Measurements from ENCODE around the gene LSM2. TPM values are rescaled to one million over a fixed set of nuclear protein-coding genes. Genes with fewer than 3 reads are reported as not detected.

The LSM2 gene
- total and polyA plus RNA-seq, 9 of the 15 experiments (the other 6 are each of a cell fraction or from before 2014, with no cell fraction given), result 154 to 407 (median 223) TPM

DNA sequence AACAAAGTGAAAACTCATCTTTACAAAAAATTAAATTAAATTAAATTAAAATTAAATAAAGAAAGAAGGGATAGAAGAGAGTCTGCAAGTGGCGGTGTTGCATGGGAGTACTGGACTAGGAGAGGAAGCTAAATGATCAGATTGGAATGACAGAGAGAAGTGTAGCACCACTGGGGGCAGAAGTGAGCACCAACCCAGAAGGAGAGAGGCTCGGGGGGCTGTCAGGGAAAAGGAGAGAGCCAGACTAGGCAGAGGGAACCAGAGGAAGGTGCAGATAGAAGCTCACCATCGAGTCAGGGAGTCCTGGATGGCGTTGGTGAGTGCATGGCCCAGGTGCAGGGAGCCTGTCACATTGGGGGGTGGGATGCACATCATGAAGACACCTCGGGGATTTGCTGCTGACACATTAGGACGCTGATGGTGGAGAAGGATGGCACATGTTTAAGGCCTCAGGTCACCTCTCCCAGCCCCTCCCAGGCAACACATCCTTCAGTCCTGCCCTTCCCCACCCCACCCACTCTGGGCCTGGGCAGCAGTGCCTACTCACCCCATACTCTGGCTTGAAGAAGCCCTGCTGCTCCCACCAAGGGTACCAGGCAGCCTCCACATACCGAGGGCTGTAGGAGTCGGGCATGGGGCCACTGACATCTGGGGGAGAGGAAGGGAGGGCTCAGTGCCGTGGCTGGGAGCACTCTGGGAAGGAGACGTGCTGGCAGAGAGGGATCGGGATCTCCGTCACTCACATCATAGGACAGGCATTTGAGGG lies 15.3 kb downstream of the LSM2 start (continued):
- TF ChIP-seq ZNF318 (IDR thresholded peaks at IDR 0.05; ENCODE audit: borderline replicate concordance in 1 of 2, low read depth in 1 of 2) (no peak), SIRT6 (IDR thresholded peaks at IDR 0.05; ENCODE audit: low read depth, low read length) (no peak), ZNF12 (CRISPR knock-in tag; IDR thresholded peaks at IDR 0.05) (no peak), NR2C2 (CRISPR knock-in tag; IDR thresholded peaks at IDR 0.05) (0 out of 2 replicates have a peak, but pooled peaks have one; percentile 11), NR2C2 (tag; IDR thresholded peaks at IDR 0.05) (no peak), RCOR1 (IDR thresholded peaks at IDR 0.05; ENCODE audit: borderline replicate concordance in 1 of 2, low read depth in 2 of 2, low read length in 2 of 2) (peak in 1 of 2 experiments; percentile 34; a peak in 1 of 4 replicates), NBN (IDR thresholded peaks at IDR 0.05; ENCODE audit: low read depth) (0 out of 2 replicates have a peak, but pooled peaks have one; percentile 58), NELFE (IDR thresholded peaks at IDR 0.05; ENCODE audit: insufficient read depth, insufficient read length) (no peak), HDAC6 (IDR thresholded peaks at IDR 0.05; ENCODE audit: low read depth, low read length) (no peak)
- TF ChIP-seq, protein P1, sequence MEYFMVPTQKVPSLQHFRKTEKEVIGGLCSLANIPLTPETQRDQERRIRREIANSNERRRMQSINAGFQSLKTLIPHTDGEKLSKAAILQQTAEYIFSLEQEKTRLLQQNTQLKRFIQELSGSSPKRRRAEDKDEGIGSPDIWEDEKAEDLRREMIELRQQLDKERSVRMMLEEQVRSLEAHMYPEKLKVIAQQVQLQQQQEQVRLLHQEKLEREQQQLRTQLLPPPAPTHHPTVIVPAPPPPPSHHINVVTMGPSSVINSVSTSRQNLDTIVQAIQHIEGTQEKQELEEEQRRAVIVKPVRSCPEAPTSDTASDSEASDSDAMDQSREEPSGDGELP (CRISPR knock-in tag; IDR thresholded peaks at IDR 0.05; ENCODE audit: borderline replicate concordance), result peak; percentile 33; the same call in 1 of the 2 replicates
- TF ChIP-seq, protein P2, sequence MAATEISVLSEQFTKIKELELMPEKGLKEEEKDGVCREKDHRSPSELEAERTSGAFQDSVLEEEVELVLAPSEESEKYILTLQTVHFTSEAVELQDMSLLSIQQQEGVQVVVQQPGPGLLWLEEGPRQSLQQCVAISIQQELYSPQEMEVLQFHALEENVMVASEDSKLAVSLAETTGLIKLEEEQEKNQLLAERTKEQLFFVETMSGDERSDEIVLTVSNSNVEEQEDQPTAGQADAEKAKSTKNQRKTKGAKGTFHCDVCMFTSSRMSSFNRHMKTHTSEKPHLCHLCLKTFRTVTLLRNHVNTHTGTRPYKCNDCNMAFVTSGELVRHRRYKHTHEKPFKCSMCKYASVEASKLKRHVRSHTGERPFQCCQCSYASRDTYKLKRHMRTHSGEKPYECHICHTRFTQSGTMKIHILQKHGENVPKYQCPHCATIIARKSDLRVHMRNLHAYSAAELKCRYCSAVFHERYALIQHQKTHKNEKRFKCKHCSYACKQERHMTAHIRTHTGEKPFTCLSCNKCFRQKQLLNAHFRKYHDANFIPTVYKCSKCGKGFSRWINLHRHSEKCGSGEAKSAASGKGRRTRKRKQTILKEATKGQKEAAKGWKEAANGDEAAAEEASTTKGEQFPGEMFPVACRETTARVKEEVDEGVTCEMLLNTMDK (IDR thresholded peaks at IDR 0.05; ENCODE audit: borderline replicate concordance, insufficient read depth, low read depth, low read length, poor library complexity, severe bottlenecking), result no peak
